Measurements from ENCODE around the gene CLDN19. TPM values are rescaled to one million over a fixed set of nuclear protein-coding genes. Genes with fewer than 3 reads are reported as not detected.

The CLDN19 gene
- total and polyA plus RNA-seq, 12 donors, result 0.06 TPM; not detected in 11

- Histone ChIP-seq H3K27me3 (no peaks in the 10 kb centered on the region), H3K9me3 (no peaks in the 10 kb centered on the region), H3K4me3 (no peak overlapping the region), H3K36me3 (no peaks in the 10 kb centered on the region), H3K27ac (no peak overlapping the region), H3K4me1 (peaks cover 0 to 15% (median 0%) of the 10 kb centered on the region in 9 donors)
- ATAC-seq, result no peak
- WGBS, 2 donors, result 88 to 93% methylated on average over 12 of the region's 12 CpGs
- TF ChIP-seq CTCF (IDR thresholded peaks at IDR 0.05), result no peak
- intact Hi-C loops (cut with DNase I), result no loop called here
- no peak for DNase-seq
These were observed 6.4 kb downstream of the CLDN19 start for GRCh38 chr1:42733415-42734200.

GRCh38 chr1:42732126-42732680 lies 7.8 kb downstream of the CLDN19 start:
- Histone ChIP-seq H3K27ac (no peak overlapping the region), H3K36me3 (no peaks in the 10 kb centered on the region), H3K4me3 (no peak overlapping the region), H3K27me3 (no peaks in the 10 kb centered on the region), H3K9me3 (no peaks in the 10 kb centered on the region), H3K4me1 (peaks cover 0 to 10% (median 0%) of the 10 kb centered on the region in 9 donors)
- intact Hi-C loops (cut with DNase I), result no loop called here
- no peak for TF ChIP-seq CTCF (IDR thresholded peaks at IDR 0.05)
- DNase-seq, result no peak
- 68 to 70% methylated on average over 10 of the region's 10 CpGs for WGBS, 2 donors
- ATAC-seq, result no peak

- intact Hi-C loops (cut with DNase I), result no loop called here
- DNase-seq, result no peak
- H3K4me1 ChIP-seq, result peaks cover 0 to 4% (median 0%) of the 10 kb centered on the region in 9 donors
- WGBS, 2 donors, result 70 to 86% methylated on average over 3 of the region's 3 CpGs
- no peak overlapping the region for H3K4me3 ChIP-seq
- ATAC-seq, result no peak
- no peaks in the 10 kb centered on the region for H3K36me3 ChIP-seq
- TF ChIP-seq CTCF (IDR thresholded peaks at IDR 0.05), result no peak
- H3K27me3 ChIP-seq, result no peaks in the 10 kb centered on the region
- no peaks in the 10 kb centered on the region for H3K9me3 ChIP-seq
- H3K27ac ChIP-seq, result no peak overlapping the region
These were observed 8.5 kb downstream of the CLDN19 start for GRCh38 chr1:42731585-42731984.

- DNase-seq, result no peak
- TF ChIP-seq CTCF (IDR thresholded peaks at IDR 0.05), result no peak
- ATAC-seq, result no peak
- Histone ChIP-seq H3K4me1 (no peaks in the 10 kb centered on the region), H3K36me3 (no peaks in the 10 kb centered on the region), H3K27me3 (no peaks in the 10 kb centered on the region), H3K4me3 (no peak overlapping the region), H3K9me3 (no peaks in the 10 kb centered on the region), H3K27ac (no peak overlapping the region)
- intact Hi-C loops (cut with DNase I), result no loop called here
- 71 to 72% methylated on average over 4 of the region's 4 CpGs for WGBS, 2 donors
These were observed 9.0 kb downstream of the CLDN19 start for GRCh38 chr1:42730988-42731387.
